Measurements from ENCODE around the gene TMEM170B.

- TF ChIP-seq ZC3H10 (CRISPR knock-in tag; IDR thresholded peaks at IDR 0.05) (no peak), RARB (CRISPR knock-in tag; IDR thresholded peaks at IDR 0.05) (no peak), ZFP3 (CRISPR knock-in tag; IDR thresholded peaks at IDR 0.05) (no peak), TCF4 (CRISPR knock-in tag; IDR thresholded peaks at IDR 0.05; ENCODE audit: borderline replicate concordance) (no peak)
- TF ChIP-seq, protein P1, sequence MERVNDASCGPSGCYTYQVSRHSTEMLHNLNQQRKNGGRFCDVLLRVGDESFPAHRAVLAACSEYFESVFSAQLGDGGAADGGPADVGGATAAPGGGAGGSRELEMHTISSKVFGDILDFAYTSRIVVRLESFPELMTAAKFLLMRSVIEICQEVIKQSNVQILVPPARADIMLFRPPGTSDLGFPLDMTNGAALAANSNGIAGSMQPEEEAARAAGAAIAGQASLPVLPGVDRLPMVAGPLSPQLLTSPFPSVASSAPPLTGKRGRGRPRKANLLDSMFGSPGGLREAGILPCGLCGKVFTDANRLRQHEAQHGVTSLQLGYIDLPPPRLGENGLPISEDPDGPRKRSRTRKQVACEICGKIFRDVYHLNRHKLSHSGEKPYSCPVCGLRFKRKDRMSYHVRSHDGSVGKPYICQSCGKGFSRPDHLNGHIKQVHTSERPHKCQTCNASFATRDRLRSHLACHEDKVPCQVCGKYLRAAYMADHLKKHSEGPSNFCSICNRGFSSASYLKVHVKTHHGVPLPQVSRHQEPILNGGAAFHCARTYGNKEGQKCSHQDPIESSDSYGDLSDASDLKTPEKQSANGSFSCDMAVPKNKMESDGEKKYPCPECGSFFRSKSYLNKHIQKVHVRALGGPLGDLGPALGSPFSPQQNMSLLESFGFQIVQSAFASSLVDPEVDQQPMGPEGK (CRISPR knock-in tag; IDR thresholded peaks at IDR 0.05; ENCODE audit: borderline replicate concordance) = no peak
- TF ChIP-seq, protein P2, sequence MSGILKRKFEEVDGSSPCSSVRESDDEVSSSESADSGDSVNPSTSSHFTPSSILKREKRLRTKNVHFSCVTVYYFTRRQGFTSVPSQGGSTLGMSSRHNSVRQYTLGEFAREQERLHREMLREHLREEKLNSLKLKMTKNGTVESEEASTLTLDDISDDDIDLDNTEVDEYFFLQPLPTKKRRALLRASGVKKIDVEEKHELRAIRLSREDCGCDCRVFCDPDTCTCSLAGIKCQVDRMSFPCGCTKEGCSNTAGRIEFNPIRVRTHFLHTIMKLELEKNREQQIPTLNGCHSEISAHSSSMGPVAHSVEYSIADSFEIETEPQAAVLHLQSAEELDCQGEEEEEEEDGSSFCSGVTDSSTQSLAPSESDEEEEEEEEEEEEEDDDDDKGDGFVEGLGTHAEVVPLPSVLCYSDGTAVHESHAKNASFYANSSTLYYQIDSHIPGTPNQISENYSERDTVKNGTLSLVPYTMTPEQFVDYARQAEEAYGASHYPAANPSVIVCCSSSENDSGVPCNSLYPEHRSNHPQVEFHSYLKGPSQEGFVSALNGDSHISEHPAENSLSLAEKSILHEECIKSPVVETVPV (CRISPR knock-in tag; IDR thresholded peaks at IDR 0.05) = no peak
These were observed 29.1 kb downstream of the TMEM170B start for GRCh38 chr6:11566609-11567008.
